H9 (cell line): ENCODE measurements around the gene FAM149A. TPM values are rescaled to one million over a fixed set of nuclear protein-coding genes. Genes with fewer than 3 reads are reported as not detected.

Experiments
- DNase-seq: peaks from one replicate; pipeline ENCODE4 v3.0.0-alpha.2; 2017
- H2AFZ ChIP-seq: one replicate; pipeline ENCODE4 v1.6.1; 2013; ENCODE audit warnings: mild to moderate bottlenecking, low read length, control low read depth, moderate library complexity
- H2AK5ac ChIP-seq: 2 replicates; pipeline ENCODE4 v1.6.1; 2013; ENCODE audit warnings: low read length, control low read depth, mixed read lengths; ENCODE audit not compliant: insufficient read length
- H2BK120ac ChIP-seq: one replicate; pipeline ENCODE4 v1.6.1; 2013; ENCODE audit warnings: low read depth, mild to moderate bottlenecking, low read length, control low read depth, inconsistent platforms; ENCODE audit not compliant: poor library complexity, severe bottlenecking
- H2BK12ac ChIP-seq: 2 replicates; pipeline ENCODE4 v1.6.1; 2013; ENCODE audit warnings: low read length, control low read depth, mixed read lengths, low read depth; ENCODE audit not compliant: insufficient read length
- H2BK15ac ChIP-seq: 2 replicates; pipeline ENCODE4 v1.6.1; 2013; ENCODE audit warnings: low read depth, low read length, control low read depth
- H2BK20ac ChIP-seq: one replicate; pipeline ENCODE4 v1.6.1; 2013; ENCODE audit warnings: low read depth, mild to moderate bottlenecking, low read length, control low read depth, inconsistent platforms; ENCODE audit not compliant: poor library complexity, severe bottlenecking
- H2BK5ac ChIP-seq: 2 replicates; pipeline ENCODE4 v1.6.1; 2013; ENCODE audit warnings: low read length, control low read depth, mixed read lengths; ENCODE audit not compliant: insufficient read length
- H3K14ac ChIP-seq: 2 replicates; pipeline ENCODE4 v1.6.1; 2013; ENCODE audit warnings: low read length, control low read depth; ENCODE audit not compliant: insufficient read depth
- H3K18ac ChIP-seq: 2 replicates; pipeline ENCODE4 v1.6.1; 2013; ENCODE audit warnings: low read depth, mild to moderate bottlenecking, mixed read lengths, low read length, control low read depth; ENCODE audit not compliant: insufficient read length
- H3K23ac ChIP-seq: 2 replicates; pipeline ENCODE4 v1.6.1; 2013; ENCODE audit warnings: low read length, control low read depth, mixed read lengths, low read depth; ENCODE audit not compliant: insufficient read length
- H3K23me2 ChIP-seq: 2 replicates; pipeline ENCODE4 v1.6.1; 2013; ENCODE audit warnings: low read depth, mild to moderate bottlenecking, mixed read lengths, low read length, control low read depth; ENCODE audit not compliant: insufficient read length, poor library complexity, severe bottlenecking
- H3K27ac ChIP-seq: 2 replicates; pipeline ENCODE4 v1.5.1; 2013; ENCODE audit warnings: low read length, control low read depth, mixed read lengths, low read depth; ENCODE audit not compliant: insufficient read length
- H3K27me3 ChIP-seq: 2 replicates; pipeline ENCODE4 v1.6.1; 2013; ENCODE audit warnings: low read length, control low read depth, inconsistent platforms; ENCODE audit not compliant: insufficient read depth
- H3K4ac ChIP-seq: 2 replicates; pipeline ENCODE4 v1.6.1; 2013; ENCODE audit warnings: low read depth, mild to moderate bottlenecking, control low read depth, inconsistent platforms, low read length, moderate library complexity
- H3K4me1 ChIP-seq: 2 replicates; pipeline ENCODE4 v1.6.1; 2013; ENCODE audit warnings: low read length, control low read depth, inconsistent platforms; ENCODE audit not compliant: insufficient read depth
- H3K4me2 ChIP-seq: 2 replicates; pipeline ENCODE4 v1.6.1; 2013; ENCODE audit warnings: low read length, control low read depth, mixed read lengths; ENCODE audit not compliant: insufficient read length, insufficient read depth
- H3K56ac ChIP-seq: 2 replicates; pipeline ENCODE4 v1.6.1; 2013; ENCODE audit warnings: low read depth, mild to moderate bottlenecking, mixed read lengths, low read length, control low read depth; ENCODE audit not compliant: insufficient read length
- H3K79me1 ChIP-seq: 2 replicates; pipeline ENCODE4 v1.6.1; 2013; ENCODE audit warnings: low read depth, mild to moderate bottlenecking, moderate library complexity, low read length, control low read depth, inconsistent platforms; ENCODE audit not compliant: insufficient read depth, poor library complexity, severe bottlenecking
- H3K79me2 ChIP-seq: 2 replicates; pipeline ENCODE4 v1.6.1; 2013; ENCODE audit warnings: low read length, control low read depth, inconsistent platforms; ENCODE audit not compliant: insufficient read depth
- H3K9ac ChIP-seq: 2 replicates; pipeline ENCODE4 v1.6.1; 2013; ENCODE audit warnings: low read length, control low read depth, mixed read lengths; ENCODE audit not compliant: insufficient read length; ENCODE audit errors: extremely low read depth
- H3K9me3 ChIP-seq: one replicate; pipeline ENCODE4 v1.6.1; 2013; ENCODE audit warnings: low read depth, low read length, inconsistent platforms; ENCODE audit not compliant: control insufficient read depth
- H3T11ph ChIP-seq: one replicate; pipeline ENCODE4 v1.6.1; 2013; ENCODE audit warnings: mild to moderate bottlenecking, low read length, control low read depth, inconsistent platforms
- H4K20me1 ChIP-seq: one replicate; pipeline ENCODE4 v1.6.1; 2013; ENCODE audit not compliant: control insufficient read depth, insufficient read length, insufficient read depth
- H4K5ac ChIP-seq: 2 replicates; pipeline ENCODE4 v1.6.1; 2013; ENCODE audit warnings: low read depth, mild to moderate bottlenecking, mixed read lengths, low read length, control low read depth; ENCODE audit not compliant: insufficient read length
- H4K8ac ChIP-seq: replicated peaks from 2 replicates; pipeline ENCODE4 v1.6.1; 2013; ENCODE audit warnings: low read length, control low read depth, mixed read lengths, low read depth; ENCODE audit not compliant: insufficient read length
- H4K91ac ChIP-seq: 2 replicates; pipeline ENCODE4 v1.6.1; 2013; ENCODE audit warnings: low read depth, mild to moderate bottlenecking, moderate library complexity, mixed read lengths, low read length, control low read depth; ENCODE audit not compliant: insufficient read length
- H3K27ac Mint-ChIP-seq, 3 experiments: 2 replicates in 2 of 3; 3 replicates in 1 of 3; pipeline ENCODE4 v1.8.0; 2020 to 2021; ENCODE audit warnings: mixed read lengths in 3 of 3, mild to moderate bottlenecking in 1 of 3, moderate library complexity in 1 of 3
- H3K27me3 Mint-ChIP-seq: 2 replicates; pipeline ENCODE4 v1.8.0; 2021; ENCODE audit warnings: low read depth, mild to moderate bottlenecking, moderate library complexity, mixed read lengths
- H3K36me3 Mint-ChIP-seq, 3 experiments: 2 replicates in 2 of 3; 3 replicates in 1 of 3; pipeline ENCODE4 v1.8.0; 2020 to 2021; ENCODE audit warnings: low read depth in 3 of 3, mixed read lengths in 3 of 3; ENCODE audit not compliant: insufficient read depth in 1 of 3
- H3K4me1 Mint-ChIP-seq, 2 experiments: 2 replicates each; pipeline ENCODE4 v1.8.0; 2020; ENCODE audit warnings: mixed read lengths in 2 of 2
- H3K4me3 Mint-ChIP-seq, 2 experiments: 2 replicates in 1 of 2; 3 replicates in 1 of 2; pipeline ENCODE4 v1.8.0; 2020 to 2021; ENCODE audit warnings: mild to moderate bottlenecking in 2 of 2, mixed read lengths in 2 of 2, moderate library complexity in 1 of 2
- H3K9me3 Mint-ChIP-seq, 2 experiments: 2 replicates in 1 of 2; 3 replicates in 1 of 2; pipeline ENCODE4 v1.8.0; 2020; ENCODE audit warnings: mild to moderate bottlenecking in 2 of 2, mixed read lengths in 2 of 2, moderate library complexity in 1 of 2
- CTCF ChIP-seq: fragments of 200-600 bp; sonication (generic); conservative IDR thresholded peaks from 3 replicates; pipeline ENCODE4 v1.8.0; 2021; ENCODE audit warnings: antibody characterized with exemption, mild to moderate bottlenecking
- WGBS: extraction: QIAGEN DNeasy Blood & Tissue Kit; methylation state at CpG from one replicate; pipeline ENCODE4 v1.1.7; 2013; ENCODE audit warnings: missing lambda C conversion rate, low lambda C conversion rate, mixed read lengths; ENCODE audit not compliant: insufficient read length; ENCODE audit errors: extremely low coverage; 5-methylcytosine and 5-hydroxymethylcytosine counted together
- total RNA-seq: library from RNA; stranded (reverse); gene quantifications from 2 replicates; pipeline ENCODE4 v1.2.1, GENCODE V29; 2021

Gene FAM149A
- total RNA-seq, 1 experiment from 2014 or later, result 5.9 TPM

GRCh38 chr4:186072516-186072915 is 32.0 kb upstream of the FAM149A start:
- H4K8ac ChIP-seq, result no peak overlapping the region
- no peak overlapping the region for H2BK12ac ChIP-seq
- no CpG with 5 or more reads among the region's 10 CpGs for WGBS

More at GRCh38 chr4:186072516-186072915, 32.0 kb upstream of the FAM149A start:
- no peaks in the 10 kb centered on the region for H3K23me2 ChIP-seq
- H4K91ac ChIP-seq, result no peak overlapping the region
- no peak overlapping the region for H3K23ac ChIP-seq
- H3K4ac ChIP-seq, result no peak overlapping the region
- H3K4me1 Mint-ChIP-seq, result peaks cover 11 to 20% of the 10 kb centered on the region in 2 experiments
- no peaks in the 10 kb centered on the region for H3K27me3 ChIP-seq
- H3K4me1 ChIP-seq, result peaks cover 2% of the 10 kb centered on the region; the same call in 1 of the 2 replicates
- H3K4me3 Mint-ChIP-seq, result no peak overlapping the region
- H3K9me3 Mint-ChIP-seq, result no peaks in the 10 kb centered on the region
- H3K36me3 Mint-ChIP-seq, result no peaks in the 10 kb centered on the region
- H3K4me2 ChIP-seq, result no peak overlapping the region
- H3K18ac ChIP-seq, result no peak overlapping the region
- no peak overlapping the region for H2BK120ac ChIP-seq
- no peak overlapping the region for H2BK15ac ChIP-seq
- no peak overlapping the region for H3K27ac ChIP-seq
- H3K9me3 ChIP-seq, result no peaks in the 10 kb centered on the region
- H2BK20ac ChIP-seq, result no peak overlapping the region
- no peak for TF ChIP-seq CTCF
- no peaks in the 10 kb centered on the region for H4K20me1 ChIP-seq
- H3T11ph ChIP-seq, result no peak overlapping the region
- H2BK5ac ChIP-seq, result no peak overlapping the region
- H3K79me2 ChIP-seq, result no peaks in the 10 kb centered on the region
- H2AK5ac ChIP-seq, result no peak overlapping the region
- H2AFZ ChIP-seq, result no peak overlapping the region
- H3K27me3 Mint-ChIP-seq, result no peaks in the 10 kb centered on the region
- H3K56ac ChIP-seq, result no peak overlapping the region
- DNase-seq, result no peak
- peak overlapping the region in 1 of 3 experiments; percentile 37; a peak in 1 of 7 replicates for H3K27ac Mint-ChIP-seq
- H3K79me1 ChIP-seq, result no peaks in the 10 kb centered on the region
- H3K14ac ChIP-seq, result no peak overlapping the region
- H4K5ac ChIP-seq, result no peak overlapping the region
- H3K9ac ChIP-seq, result no peak overlapping the region
